Gastrocnemius medialis (tissue), 4 donors: ENCODE results near the gene TFF1.

Source experiments
- CTCF ChIP-seq, 5 experiments: fragments of 450-650 bp in 3 of 5; fragments of 200-600 bp in 2 of 5; sonication (generic) in 2 of 5; IDR thresholded peaks in 4 of 5; conservative IDR thresholded peaks in 1 of 5; 1 replicate in 4 of 5; 2 replicates in 1 of 5; pipeline ENCODE4 v1.5.1; 2016 to 2019; ENCODE audit warnings: antibody characterized with exemption in 5 of 5, mild to moderate bottlenecking in 3 of 5, moderate library complexity in 3 of 5
- POLR2A ChIP-seq, 2 donors: fragments of 450-650 bp; IDR thresholded peaks; one replicate each; pipeline ENCODE4 v1.6.1; 2017; ENCODE audit warnings: antibody characterized with exemption in 2 of 2, mild to moderate bottlenecking in 2 of 2, moderate library complexity in 2 of 2

- TF ChIP-seq CTCF (IDR thresholded peaks at IDR 0.05 in 4 of 5, conservative IDR thresholded peaks at IDR 0.05 in 1 of 5) = no peak
- no peak for TF ChIP-seq POLR2A (IDR thresholded peaks at IDR 0.05)
These were observed 6.0 kb downstream of the TFF1 start for GRCh38 chr21:42360317-42360716.
